K562 (cell line): ENCODE results near the gene BANP. TPM values are rescaled to one million over a fixed set of nuclear protein-coding genes. Genes with fewer than 3 reads are reported as not detected.

Experiments used
- DACH1 ChIP-seq: fragments of 450-650 bp; IDR thresholded peaks from 2 replicates; pipeline ENCODE4 v1.6.1; 2018; ENCODE audit not compliant: partially characterized antibody
- DMBX1 ChIP-seq: fragments of 250-450 bp; sonication (Bioruptor Pico); IDR thresholded peaks from 2 replicates; pipeline ENCODE4 v1.8.0; 2022; ENCODE audit warnings: inconsistent platforms, mild to moderate bottlenecking, moderate library complexity, borderline replicate concordance
- EGR1 ChIP-seq: fragments of 450-650 bp; conservative IDR thresholded peaks from 2 replicates; pipeline ENCODE4 v1.6.1; 2017; ENCODE audit warnings: mild to moderate bottlenecking
- GTF2F1 ChIP-seq: IDR thresholded peaks from 2 replicates; pipeline ENCODE4 v1.6.1; 2011; ENCODE audit warnings: low read depth, low read length, improper control_type of control experiment
- MXD1 ChIP-seq: fragments of 250-450 bp; sonication (Bioruptor Pico); IDR thresholded peaks from 2 replicates; pipeline ENCODE4 v1.8.0; 2021; ENCODE audit warnings: borderline replicate concordance, mild to moderate bottlenecking, moderate library complexity; ENCODE audit not compliant: poor library complexity, severe bottlenecking
- NUFIP1 ChIP-seq: fragments of 450-650 bp; IDR thresholded peaks from 2 replicates; pipeline ENCODE4 v1.6.1; 2018; ENCODE audit not compliant: partially characterized antibody
- RB1 ChIP-seq: fragments of 450-650 bp; IDR thresholded peaks from 2 replicates; pipeline ENCODE4 v1.6.1; 2017; ENCODE audit warnings: low read depth, mild to moderate bottlenecking
- RBM39 ChIP-seq: fragments of 200-400 bp; formaldehyde crosslinking; optimal IDR thresholded peaks from 2 replicates; pipeline ENCODE3; 2018; ENCODE audit warnings: low read depth, low read length
- SETDB1 ChIP-seq: IDR thresholded peaks from one replicate; pipeline ENCODE4 v1.6.1; 2012; ENCODE audit warnings: low read length, control low read depth, inconsistent platforms
- SIN3B ChIP-seq: fragments of 450-650 bp; IDR thresholded peaks from 2 replicates; pipeline ENCODE4 v1.6.1; 2017; ENCODE audit warnings: low read depth, mild to moderate bottlenecking, moderate library complexity
- ZKSCAN1 ChIP-seq: fragments of 150-350 bp; IDR thresholded peaks from 2 replicates; pipeline ENCODE4 v1.6.1; 2016; ENCODE audit warnings: low read depth, low read length
- ZNF133 ChIP-seq: fragments of 250-450 bp; sonication (Bioruptor Pico); IDR thresholded peaks from 2 replicates; pipeline ENCODE4 v1.4.0; 2020; ENCODE audit warnings: mild to moderate bottlenecking
- ZNF146 ChIP-seq: IDR thresholded peaks from one replicate; pipeline ENCODE4 v1.6.1; 2018; ENCODE audit warnings: missing compliant biosample characterization; ENCODE audit not compliant: unreplicated experiment
- ZNF253 ChIP-seq: fragments of 250-450 bp; sonication (Bioruptor Pico); conservative IDR thresholded peaks from 2 replicates; pipeline ENCODE4 v1.6.1; 2021; ENCODE audit warnings: mild to moderate bottlenecking
- ZNF785 ChIP-seq: fragments of 250-450 bp; sonication (Bioruptor Pico); IDR thresholded peaks from 2 replicates; pipeline ENCODE4 v1.4.0; 2020; ENCODE audit warnings: mild to moderate bottlenecking
- polyA plus RNA-seq, 8 experiments: library from polyadenylated mRNA; depleted of rRNA in 4 of 8; stranded (reverse) in 5 of 8; unstranded in 3 of 8; fragments of >200 nt; fragmentation: Nextera tagmentation in 2 of 8; fragmentation: Illumina TruSeq in 1 of 8; extraction: Ambion mirVana in 2 of 8; extraction: Trizol in 1 of 8; gene quantifications; 2 replicates each; pipeline versions ENCODE4 v1.2.1 to v1.2.3, GENCODE V29; 2011 to 2014; ENCODE audit warnings: inconsistent platforms in 1 of 8, missing spikeins in 1 of 8
- total RNA-seq, 7 experiments: library from RNA; depleted of rRNA in 6 of 7; stranded (reverse); fragments of >200 nt in 6 of 7; fragmentation: Illumina TruSeq in 2 of 7; extraction: Trizol in 2 of 7; gene quantifications; 2 replicates each; pipeline versions ENCODE4 v1.2.1 to v1.2.3, GENCODE V29; 2011 to 2021; ENCODE audit warnings: low replicate concordance in 1 of 7
- TF ChIP-seq, protein P1 (sequence below): fragments of 450-650 bp; IDR thresholded peaks from 2 replicates; pipeline ENCODE4 v1.6.1; 2016; ENCODE audit warnings: low read depth
- TF ChIP-seq, protein P2 (sequence below), 2 experiments: IDR thresholded peaks; 2 replicates each; pipeline ENCODE4 v1.6.1; 2011; ENCODE audit warnings: borderline replicate concordance in 1 of 2, control low read depth in 1 of 2, low read depth in 1 of 2, low read length in 1 of 2, mild to moderate bottlenecking in 1 of 2, mixed read lengths in 1 of 2, moderate library complexity in 1 of 2; ENCODE audit not compliant: insufficient read depth in 1 of 2, insufficient read length in 1 of 2, poor library complexity in 1 of 2, severe bottlenecking in 1 of 2; ENCODE audit errors: extremely low read depth in 1 of 2
- TF ChIP-seq, protein P3 (sequence below): fragments of 250-450 bp; sonication (Bioruptor Pico); IDR thresholded peaks from 2 replicates; pipeline ENCODE4 v1.5.1; 2021; ENCODE audit warnings: mild to moderate bottlenecking

BANP gene
- total and polyA plus RNA-seq, 9 of the 15 experiments (the other 6 are each of a cell fraction or from before 2014, with no cell fraction given), result 4.6 to 22.1 (median 15.6) TPM

DNA sequence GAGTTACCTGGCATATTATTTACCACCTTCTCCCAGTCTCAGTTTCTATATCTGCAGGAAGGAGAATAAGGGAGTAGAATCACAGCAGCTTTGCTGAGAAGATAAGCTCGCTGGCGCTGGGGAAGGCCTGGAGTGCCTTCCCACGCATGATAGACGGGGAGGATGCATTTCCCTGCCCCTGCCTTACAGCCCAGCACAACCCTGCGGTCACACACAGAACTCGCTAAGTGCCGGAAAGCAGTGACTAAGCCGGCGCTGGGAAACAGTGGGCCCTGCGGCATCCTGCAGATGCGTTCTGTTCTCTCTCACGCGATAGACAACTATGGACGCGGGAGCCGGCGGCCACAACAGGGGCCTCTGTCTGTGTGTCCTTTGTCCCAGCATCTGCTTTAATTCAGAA is 19.7 kb upstream of the BANP start (continued):
- TF ChIP-seq, protein P1, sequence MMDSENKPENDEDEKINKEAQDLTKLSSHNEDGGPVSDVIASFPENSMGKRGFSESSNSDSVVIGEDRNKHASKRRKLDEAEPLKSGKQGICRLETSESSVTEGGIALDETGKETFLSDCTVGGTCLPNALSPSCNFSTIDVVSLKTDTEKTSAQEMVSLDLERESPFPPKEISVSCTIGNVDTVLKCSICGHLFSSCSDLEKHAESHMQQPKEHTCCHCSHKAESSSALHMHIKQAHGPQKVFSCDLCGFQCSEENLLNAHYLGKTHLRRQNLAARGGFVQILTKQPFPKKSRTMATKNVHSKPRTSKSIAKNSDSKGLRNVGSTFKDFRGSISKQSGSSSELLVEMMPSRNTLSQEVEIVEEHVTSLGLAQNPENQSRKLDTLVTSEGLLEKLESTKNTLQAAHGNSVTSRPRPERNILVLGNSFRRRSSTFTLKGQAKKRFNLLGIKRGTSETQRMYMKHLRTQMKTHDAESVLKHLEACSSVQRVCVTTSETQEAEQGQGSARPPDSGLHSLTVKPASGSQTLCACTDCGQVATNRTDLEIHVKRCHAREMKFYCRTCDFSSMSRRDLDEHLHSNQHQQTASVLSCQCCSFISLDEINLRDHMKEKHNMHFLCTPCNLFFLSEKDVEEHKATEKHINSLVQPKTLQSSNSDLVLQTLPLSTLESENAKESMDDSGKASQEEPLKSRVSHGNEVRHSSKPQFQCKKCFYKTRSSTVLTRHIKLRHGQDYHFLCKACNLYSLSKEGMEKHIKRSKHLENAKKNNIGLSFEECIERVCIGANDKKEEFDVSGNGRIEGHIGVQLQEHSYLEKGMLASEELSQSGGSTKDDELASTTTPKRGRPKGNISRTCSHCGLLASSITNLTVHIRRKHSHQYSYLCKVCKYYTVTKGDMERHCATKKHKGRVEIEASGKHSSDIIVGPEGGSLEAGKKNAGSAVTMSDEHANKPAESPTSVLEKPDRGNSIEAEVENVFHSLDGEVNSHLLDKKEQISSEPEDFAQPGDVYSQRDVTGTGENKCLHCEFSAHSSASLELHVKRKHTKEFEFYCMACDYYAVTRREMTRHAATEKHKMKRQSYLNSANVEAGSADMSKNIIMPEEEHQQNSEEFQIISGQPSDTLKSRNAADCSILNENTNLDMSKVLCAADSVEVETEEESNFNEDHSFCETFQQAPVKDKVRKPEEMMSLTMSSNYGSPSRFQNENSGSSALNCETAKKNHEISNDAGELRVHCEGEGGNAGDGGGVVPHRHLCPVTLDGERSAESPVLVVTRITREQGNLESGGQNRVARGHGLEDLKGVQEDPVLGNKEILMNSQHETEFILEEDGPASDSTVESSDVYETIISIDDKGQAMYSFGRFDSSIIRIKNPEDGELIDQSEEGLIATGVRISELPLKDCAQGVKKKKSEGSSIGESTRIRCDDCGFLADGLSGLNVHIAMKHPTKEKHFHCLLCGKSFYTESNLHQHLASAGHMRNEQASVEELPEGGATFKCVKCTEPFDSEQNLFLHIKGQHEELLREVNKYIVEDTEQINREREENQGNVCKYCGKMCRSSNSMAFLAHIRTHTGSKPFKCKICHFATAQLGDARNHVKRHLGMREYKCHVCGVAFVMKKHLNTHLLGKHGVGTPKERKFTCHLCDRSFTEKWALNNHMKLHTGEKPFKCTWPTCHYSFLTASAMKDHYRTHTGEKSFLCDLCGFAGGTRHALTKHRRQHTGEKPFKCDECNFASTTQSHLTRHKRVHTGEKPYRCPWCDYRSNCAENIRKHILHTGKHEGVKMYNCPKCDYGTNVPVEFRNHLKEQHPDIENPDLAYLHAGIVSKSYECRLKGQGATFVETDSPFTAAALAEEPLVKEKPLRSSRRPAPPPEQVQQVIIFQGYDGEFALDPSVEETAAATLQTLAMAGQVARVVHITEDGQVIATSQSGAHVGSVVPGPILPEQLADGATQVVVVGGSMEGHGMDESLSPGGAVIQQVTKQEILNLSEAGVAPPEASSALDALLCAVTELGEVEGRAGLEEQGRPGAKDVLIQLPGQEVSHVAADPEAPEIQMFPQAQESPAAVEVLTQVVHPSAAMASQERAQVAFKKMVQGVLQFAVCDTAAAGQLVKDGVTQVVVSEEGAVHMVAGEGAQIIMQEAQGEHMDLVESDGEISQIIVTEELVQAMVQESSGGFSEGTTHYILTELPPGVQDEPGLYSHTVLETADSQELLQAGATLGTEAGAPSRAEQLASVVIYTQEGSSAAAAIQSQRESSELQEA, result no peak
- TF ChIP-seq ZNF146 (CRISPR knock-in tag), result no peak
- TF ChIP-seq, protein P2, sequence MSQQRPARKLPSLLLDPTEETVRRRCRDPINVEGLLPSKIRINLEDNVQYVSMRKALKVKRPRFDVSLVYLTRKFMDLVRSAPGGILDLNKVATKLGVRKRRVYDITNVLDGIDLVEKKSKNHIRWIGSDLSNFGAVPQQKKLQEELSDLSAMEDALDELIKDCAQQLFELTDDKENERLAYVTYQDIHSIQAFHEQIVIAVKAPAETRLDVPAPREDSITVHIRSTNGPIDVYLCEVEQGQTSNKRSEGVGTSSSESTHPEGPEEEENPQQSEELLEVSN (IDR thresholded peaks at IDR 0.05; ENCODE audit: borderline replicate concordance in 1 of 2, extremely low read depth in 1 of 2, insufficient read depth in 1 of 2, insufficient read length in 1 of 2, low read depth in 1 of 2, low read length in 1 of 2, poor library complexity in 1 of 2, severe bottlenecking in 1 of 2), result no peak
- TF ChIP-seq DACH1, result no peak
- TF ChIP-seq ZNF133 (CRISPR knock-in tag), result no peak
- TF ChIP-seq EGR1, result peak; percentile 79
- TF ChIP-seq NUFIP1, result no peak
- TF ChIP-seq GTF2F1, result no peak
- TF ChIP-seq ZKSCAN1, result no peak
- TF ChIP-seq RB1, result no peak
- TF ChIP-seq MXD1, result no peak
- no peak for TF ChIP-seq RBM39
- TF ChIP-seq ZNF253, result no peak
- no peak for TF ChIP-seq SIN3B
- TF ChIP-seq, protein P3, sequence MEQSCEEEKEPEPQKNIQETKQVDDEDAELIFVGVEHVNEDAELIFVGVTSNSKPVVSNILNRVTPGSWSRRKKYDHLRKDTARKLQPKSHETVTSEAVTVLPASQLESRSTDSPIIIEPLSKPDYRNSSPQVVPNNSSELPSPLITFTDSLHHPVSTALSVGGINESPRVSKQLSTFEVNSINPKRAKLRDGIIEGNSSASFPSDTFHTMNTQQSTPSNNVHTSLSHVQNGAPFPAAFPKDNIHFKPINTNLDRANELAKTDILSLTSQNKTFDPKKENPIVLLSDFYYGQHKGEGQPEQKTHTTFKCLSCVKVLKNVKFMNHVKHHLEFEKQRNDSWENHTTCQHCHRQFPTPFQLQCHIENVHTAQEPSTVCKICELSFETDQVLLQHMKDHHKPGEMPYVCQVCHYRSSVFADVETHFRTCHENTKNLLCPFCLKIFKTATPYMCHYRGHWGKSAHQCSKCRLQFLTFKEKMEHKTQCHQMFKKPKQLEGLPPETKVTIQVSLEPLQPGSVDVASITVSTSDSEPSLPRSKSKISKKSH (CRISPR knock-in tag), result no peak
- TF ChIP-seq ZNF785 (CRISPR knock-in tag), result no peak
- TF ChIP-seq SETDB1, result no peak
- TF ChIP-seq DMBX1 (CRISPR knock-in tag), result no peak
